GM18868 (cell line): Measurements from ENCODE around the gene MFSD1.
"Not testable (repeated sequence)": the region's sequence is repeated elsewhere in the genome, so short reads cannot be mapped to it uniquely, and the experiment has no call there.

Experiments used
- ATAC-seq: cut with Tn5 transposase; IDR thresholded peaks from one replicate; pipeline ENCODE4 v1.9.1; 2021; ENCODE audit warnings: mild to moderate bottlenecking, moderate library complexity; ENCODE audit not compliant: unreplicated experiment

MFSD1 gene

DNA sequence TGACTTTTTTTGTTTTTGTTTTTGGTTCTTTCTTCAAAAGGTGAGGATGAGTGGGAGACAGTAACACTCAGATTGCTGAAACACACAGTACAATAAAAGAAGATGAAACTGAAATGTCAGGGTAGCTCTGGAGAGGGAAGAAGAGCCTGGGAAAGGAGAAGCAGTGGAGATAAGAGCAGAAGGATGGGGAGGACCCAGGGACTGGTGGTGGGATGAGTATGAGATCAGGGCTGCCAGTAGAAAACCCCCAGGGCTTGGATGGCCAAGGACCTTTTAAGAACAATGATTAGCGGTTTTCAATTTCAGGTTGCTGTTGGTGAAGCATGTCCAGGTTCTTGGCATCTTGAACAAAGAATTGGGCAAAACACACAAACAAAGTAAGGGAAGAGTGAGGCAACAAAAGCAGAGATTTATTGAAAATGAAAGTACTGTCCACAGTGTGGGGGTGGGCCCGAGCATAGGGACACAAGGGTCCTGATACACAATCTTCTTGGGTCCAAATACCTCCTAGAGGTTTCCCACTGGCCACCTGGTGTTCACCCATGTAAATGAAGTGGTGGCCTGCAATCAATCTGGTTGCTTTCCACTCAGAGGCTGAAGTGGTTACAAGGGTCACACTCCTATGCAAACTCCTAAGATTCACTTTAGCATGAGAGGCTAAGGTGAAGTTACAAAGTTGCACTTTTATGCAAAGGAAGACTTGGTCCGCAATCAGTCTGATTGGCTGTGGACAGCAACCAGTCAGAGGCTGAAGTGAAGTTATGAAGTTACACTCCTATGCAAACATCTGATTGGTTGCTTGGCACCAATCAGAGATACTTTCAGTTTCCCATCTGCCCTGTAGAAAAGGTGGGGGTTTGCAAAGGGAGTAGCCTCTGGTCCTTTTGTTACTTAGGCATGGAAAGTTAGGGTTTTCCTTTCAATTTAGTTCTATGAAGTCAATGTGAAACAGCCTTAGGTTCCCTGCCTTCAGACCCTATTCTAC lies 26.1 kb upstream of the MFSD1 start:
- ATAC-seq, result peak; percentile 50

DNA sequence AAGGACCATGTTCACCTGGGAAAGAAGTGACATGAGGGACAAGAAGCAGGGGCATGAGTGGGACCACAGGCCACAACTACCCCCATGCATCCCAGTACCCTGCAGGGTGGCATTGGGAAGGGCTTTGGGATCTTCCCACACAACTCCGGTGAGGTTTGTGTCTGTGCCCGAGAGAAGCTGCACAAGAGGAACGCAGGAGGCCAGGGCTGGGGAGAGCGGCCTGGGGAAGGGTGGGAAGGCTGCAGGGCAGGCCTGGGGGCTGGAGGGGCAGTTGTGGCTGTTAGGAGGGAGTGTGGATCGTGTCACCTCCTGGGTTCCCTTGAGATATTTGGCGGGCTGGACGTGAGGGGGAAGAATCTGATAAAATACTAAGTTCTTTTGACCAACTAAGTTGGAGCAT lies 25.3 kb upstream of the MFSD1 start:
- ATAC-seq, result no peak

DNA sequence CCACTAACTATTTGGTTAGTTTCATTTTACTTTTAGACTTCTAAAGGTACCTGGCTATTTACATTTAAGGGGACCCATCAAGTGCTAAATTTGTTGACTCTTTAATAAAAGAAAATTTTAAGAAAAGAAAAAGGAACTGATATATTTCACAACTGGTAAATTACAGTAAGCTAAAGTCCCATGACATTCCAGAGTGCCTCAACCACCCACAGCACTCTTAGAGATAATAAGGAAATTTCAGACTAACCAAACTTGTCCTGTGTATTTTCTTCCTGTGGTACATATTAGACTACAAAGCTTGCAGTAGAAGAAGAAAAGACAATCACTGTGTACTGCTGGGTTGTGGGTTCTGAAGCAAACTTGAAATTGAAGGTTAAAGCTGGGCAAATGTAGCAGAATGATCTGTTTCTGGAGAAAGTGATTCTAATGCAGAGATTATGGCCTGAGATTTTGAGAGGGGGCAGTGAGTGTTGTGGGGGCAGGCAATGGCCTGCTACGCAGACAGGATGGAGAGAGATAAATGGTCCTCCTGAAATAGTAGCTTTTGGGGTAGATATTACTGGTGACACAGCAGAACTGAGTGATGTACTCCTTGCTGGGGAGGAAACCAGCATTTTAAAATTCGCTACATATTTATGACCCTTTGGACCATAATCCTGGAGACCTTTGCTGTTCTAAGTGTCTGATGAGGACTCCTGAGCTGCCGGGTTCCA lies 24.5 kb upstream of the MFSD1 start:
- ATAC-seq, result no peak

DNA sequence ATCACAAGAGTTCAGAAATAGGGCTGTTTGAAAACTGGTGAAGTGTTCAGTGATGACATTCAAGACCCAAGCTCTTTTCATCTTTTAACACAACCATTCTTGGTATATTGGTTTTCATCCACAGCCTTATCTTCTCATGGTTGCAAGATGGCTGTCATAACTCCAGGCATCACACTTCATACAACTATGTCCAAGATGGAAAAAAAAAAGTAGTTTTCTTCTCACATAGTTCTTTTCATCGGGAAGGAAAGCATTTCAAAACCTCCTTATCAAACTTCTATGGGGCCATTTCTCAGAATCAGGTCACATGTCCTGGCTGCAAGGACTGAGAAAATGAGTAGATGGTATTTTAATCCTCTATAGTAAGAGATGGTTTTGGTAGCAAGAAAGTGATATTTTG lies 21.1 kb upstream of the MFSD1 start:
- ATAC-seq, result no peak

DNA sequence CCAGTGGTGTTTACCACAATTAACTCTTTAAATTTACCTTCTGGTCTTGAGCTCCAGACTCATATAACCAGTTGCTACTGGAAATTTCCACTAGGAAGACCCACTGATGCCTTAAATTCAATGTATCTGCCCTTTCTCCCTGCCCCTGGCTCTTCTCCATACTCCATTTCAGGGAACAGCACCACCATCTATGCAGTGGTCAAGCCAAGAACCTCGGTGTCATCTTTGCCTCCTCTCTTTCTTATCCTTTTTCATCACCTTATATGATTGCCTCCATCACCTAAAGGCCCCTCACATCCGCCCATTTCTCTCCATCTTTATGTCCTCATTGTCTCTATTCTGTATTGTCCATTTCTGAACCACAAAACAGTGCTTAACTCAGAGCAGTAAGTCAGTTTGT lies 20.7 kb upstream of the MFSD1 start:
- ATAC-seq, result no peak

DNA sequence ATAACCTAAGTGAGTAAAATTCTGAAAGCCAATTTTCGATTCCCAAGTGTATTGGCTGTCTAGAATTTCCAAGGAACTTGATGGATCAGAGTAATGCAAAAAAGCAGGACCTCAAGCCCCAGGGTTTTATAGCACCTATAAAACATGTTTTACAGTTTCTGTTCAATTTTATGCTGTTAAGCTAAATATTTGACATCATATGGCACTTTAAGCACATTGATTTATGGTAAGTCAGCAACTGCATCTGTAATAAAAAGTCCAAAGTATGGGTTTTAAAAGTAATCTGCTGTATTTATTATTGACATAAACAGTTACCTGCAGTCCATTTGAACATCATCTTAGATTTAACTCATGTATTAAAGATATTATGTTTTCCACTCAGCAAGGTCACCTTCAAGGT lies 20.0 kb upstream of the MFSD1 start:
- ATAC-seq, result no peak

DNA sequence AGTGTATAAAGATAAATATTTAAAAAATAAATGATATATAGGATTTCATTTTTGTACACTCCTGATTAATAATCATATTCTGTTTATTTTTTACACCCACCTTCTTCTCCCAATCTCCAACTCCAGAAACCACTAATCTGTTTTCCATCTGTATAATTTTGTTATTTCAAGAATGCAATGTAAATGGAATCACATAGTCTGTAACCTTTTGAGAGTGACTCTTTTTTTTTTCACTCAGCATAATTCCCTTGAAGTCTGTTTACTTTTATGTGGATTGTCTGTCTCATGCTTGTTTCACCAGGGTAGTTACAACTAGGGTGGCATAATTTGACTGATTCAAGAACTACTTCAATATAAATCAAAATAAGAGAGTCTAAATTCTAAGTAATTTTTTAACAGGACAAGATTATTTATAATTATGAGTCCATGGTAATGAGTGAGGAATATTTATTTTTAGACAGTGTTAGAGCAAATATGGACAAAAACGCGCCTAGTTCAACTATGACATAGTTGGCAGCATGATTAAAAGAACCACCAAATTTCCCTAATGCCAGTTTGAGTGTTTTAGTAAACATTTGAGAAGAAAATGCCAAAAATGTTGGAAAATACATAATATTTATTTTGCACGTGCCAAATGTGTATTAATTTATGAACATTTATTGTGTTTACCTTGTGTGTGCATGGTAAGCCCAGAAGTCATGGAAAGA lies 19.4 kb upstream of the MFSD1 start:
- no peak for ATAC-seq

DNA sequence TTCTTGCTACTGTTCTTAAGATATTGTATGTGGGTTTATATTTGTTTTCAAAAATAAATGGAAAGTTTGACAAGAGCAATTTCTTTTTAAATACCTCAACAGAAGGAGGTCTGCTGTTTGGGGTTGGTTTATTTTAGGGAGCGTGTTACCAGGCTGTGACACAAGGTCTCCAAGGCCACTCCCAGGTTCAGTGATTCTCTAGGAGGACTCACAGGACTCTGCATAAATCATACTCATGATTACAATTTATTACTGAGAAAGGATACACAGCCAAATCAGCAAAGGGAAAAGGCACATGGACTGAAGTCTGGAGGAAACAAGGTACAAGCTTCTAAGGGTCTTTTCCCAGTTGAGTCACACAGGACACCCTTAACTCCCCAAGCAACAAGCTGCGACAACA lies 18.8 kb upstream of the MFSD1 start:
- no peak for ATAC-seq

DNA sequence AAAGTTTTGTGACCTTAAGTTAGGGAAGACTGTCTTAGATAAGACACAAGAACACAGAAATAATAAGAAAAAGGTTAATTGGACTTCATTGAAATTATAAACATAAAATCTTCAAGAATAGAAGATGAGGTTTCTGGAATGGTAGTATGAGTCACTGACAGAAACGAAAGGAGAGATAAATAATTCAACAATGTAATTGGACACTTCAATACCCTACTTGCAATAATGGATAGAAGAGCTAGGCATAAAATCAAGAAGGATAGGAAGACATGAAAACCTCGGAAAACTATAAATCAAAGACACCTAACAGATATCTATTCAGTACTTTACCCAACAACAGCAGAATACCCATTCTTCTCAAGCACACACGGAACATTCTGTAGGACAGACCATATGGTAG lies 15.9 kb upstream of the MFSD1 start:
- no peak for ATAC-seq

DNA sequence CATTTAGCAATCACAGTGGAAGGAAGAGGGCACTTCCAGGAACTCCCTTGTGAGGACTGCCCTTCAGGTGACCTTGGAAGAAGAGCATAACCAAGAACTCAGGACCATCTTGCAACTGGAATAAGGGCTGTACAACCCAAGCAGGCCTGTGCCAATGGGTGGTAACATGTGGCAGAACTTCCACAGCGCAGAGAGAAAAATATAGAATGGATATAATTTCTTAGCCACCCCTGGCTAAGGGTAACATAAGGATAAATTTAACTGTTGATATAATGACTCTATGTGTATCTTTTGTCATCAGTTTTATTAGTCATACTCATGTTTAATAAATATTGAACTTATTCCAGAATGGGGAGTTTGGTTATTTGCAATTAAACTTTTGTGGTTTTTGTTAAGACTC lies 13.4 kb upstream of the MFSD1 start:
- ATAC-seq, result no peak

DNA sequence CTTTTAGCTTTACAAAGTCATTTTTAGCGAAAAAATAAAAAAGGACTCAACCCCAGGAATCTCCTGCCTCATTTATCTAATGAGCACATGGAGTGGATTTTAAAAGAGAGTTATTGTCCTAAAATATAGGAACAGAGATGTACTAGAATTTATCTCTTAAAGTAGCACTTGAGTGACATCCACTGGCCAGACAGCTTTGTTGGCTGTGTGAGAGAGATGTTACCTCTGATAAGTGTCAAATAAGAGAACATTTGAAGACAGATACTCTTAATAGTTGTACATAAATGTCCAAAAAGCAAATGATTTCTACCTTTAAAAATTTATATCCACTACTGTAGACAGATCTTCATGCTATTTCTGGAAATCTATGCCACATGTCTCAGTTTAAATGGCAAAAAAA lies 12.3 kb upstream of the MFSD1 start:
- ATAC-seq, result peak; percentile 54

DNA sequence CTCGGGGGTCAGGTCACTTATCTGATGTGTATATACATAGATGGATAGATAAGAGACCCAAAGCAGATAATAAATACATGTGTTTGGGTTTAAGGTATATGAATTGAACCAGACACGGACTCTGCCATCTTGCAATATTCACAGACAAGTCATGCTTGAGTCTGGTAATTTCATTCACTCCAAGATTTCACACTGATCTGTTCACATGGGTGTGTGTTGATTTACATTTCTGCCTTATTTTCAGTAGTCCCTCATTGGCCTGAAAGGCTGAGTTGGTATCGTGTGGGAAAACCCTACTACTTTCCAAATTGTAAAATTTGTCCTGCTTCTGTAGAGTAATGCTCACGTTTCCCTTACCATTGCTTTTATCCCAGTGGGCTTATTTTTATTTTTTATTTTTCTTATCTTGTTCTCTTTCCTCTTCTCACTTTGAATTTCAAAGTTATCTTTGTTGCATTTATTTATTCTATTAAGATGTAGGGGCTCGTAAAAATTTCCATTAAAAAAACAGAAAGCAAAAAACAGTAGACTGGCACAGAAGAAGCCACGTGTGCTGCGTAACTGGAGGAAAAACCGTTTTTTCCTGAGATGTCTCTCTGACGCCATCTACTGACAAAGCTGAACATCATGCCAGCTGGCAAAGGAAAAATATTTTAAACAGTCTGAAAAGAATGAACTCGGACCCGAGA lies 10.8 kb upstream of the MFSD1 start:
- peak; percentile 77 for ATAC-seq

DNA sequence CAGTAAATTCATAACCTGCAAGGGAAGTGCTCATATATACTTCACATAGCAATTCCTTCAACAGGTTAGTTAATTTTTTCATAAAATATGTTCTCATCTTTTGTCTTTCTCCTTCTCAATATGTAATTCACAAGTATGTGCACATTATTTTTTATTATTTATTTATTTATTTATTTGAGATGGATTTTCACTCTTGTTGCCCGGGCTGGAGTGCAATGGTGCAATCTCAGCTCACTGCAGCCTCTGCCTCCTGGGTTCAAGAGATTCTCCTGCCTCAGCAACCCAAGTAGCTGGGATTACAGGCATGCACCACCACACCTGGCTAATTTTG lies 10.3 kb upstream of the MFSD1 start:
- not testable (repeated sequence) for ATAC-seq

DNA sequence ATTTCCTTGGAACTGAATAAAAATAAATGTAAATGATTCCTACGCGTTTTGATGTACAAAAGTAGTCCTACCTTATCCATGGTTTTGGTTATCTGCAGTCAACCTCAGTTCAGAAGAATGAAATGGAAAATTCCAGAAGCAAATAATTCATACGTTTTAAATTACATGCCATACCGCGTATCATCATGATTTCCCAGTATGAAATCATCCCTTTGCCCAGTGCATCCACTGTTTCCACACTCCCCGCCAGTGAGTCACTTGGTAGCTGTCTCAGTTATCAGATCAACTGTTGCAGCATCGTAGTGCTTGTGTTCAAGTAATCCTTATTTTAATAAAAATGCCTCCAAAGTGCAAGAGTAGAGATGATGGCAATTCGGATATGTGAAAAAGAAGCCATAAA lies 9.1 kb upstream of the MFSD1 start:
- ATAC-seq, result no peak

DNA sequence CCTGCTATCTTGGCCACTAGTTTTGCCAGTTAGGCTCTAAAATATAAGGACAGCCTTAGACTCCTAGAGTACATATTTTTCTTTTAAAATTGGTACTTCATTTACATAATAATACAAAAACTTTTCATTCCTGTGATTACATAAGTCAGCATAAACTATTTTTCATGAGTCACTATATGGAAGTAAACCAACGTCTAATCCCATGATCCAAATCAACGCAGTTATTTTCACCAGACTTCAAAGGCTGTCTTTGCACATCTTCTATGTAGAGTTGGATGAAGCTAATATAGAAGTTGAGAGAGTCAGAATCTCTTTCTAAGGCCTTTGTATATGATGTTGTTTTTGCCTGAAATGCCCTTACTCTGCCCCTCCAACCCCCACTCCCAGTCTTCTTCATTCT lies 7.6 kb upstream of the MFSD1 start:
- no peak for ATAC-seq

DNA sequence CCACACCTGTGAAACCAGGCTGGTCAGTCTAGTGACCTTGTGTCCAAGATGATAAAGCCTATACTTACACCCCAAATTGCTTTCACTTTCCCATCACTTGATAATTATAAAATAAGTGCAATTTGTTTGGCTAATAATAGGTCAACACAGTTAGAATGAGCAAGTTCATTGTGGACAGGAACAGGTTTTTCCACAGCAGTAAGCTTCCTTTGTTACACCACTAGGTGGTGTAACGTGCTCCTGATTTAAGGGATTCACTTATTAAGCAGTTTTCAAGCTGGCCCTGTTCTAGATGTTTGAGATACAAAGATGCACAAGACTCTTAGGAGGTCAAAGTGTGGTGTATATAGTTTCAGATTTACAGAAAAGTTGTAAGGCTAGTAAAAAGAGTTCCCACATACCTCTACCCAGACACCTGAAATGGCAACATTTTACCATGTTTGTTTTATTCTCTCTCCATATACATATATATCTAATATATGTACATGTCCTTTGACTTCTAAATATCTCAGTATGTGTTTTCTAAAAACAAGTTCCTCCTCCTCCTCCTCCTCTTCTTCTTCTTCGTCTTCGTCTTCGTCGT lies 6.8 kb upstream of the MFSD1 start:
- peak; percentile 71 for ATAC-seq

DNA sequence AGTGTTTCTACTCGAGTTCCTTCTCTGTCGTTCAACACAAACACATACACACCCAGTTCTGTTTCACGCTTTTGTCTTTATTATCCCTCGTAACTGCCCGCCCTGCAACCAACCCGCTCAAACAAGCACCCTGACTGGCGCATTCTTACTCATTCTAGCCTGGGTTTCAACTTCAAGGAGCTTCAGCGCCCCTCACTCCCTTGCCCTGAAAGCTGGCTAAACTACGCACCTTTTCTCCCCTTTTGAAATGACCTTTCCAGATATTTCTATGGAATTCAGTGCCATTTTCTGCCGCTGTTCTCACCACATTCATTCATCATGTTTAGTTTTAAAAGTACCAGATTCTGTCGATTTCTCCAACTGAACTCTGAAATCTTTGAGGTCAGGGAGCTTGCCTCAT lies 653 bp upstream of the MFSD1 start:
- ATAC-seq, result no peak

DNA sequence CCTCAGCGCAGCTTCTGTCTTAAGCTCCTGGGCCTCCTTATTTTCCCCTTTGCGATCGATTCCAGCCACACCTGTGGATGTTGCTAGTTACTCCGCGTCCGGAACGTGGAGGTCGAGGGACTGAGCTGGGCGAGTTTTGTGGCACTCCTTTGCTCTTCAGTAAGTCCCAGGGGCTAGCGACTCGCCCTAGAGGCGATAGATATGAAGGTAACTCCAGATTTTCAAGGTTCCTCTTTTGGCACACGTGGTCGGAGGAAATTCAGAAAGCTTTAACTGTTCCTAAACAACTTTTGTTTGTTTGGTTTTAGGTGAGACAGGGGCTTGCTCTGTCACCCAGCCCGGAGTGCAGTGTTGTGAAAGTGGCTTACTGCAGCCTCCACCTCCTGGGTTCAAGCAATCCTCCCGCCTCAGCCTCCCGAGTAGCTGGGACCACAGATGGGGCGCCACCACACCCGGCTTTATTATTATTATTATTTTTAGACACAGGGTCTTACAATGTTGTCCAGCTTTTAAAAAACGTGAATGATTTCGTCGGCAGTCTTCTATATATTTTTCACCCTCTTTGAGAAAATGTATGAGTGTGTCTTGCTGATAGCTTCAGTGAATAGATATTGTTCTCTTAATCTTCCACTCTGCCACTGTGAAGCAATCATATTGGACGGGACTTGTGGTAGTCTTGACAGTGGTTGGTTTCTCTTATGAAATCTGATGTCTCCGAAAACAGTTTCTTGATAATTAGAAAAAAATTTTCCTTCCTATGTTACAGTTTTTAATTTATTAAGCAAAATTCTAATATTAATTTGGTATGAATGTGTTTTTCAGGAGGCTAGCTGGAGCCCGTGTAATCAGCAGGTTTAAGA lies 785 bp downstream of the MFSD1 start:
- peak; percentile 32 for ATAC-seq

DNA sequence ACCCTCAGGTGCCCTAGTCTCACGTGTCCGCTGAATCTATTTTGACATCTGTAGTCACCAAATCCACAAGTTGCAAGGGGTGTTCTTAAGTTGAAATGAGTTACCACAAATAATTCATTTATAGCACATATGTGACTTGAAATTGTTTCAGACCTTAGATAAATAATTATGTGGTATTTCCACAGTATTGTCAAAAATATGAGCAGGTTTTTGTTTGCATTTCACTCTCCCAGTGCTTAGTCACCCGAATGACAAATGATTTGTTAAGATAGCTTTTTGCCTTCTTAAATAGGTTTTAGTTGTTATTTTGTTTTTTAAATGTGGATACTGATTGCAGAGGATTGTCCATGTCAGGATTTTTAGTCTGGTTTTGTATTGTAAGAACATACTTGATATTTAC lies 2.6 kb downstream of the MFSD1 start:
- ATAC-seq, result no peak

DNA sequence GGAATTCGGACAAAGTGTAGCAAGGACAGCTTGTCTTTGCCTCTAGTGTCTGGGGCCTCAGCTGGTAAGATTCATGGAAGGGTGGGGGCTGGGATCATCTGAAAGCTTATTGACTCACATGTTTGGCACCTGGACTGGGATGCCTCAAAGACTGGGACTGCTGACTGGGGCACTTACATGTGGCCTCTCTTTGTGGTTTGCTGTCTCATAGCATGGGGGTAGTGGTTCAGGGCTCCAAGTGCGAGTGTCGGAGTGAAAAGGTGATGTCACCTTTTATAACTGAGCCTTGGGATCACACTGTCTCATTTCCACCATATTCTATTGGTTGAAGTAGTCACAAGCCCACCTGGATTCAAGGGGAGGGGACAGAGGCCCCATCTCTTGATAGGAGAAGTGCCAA lies 6.8 kb downstream of the MFSD1 start:
- ATAC-seq, result no peak
